Measurements from ENCODE around the gene MMS19.

Gene MMS19

DNA sequence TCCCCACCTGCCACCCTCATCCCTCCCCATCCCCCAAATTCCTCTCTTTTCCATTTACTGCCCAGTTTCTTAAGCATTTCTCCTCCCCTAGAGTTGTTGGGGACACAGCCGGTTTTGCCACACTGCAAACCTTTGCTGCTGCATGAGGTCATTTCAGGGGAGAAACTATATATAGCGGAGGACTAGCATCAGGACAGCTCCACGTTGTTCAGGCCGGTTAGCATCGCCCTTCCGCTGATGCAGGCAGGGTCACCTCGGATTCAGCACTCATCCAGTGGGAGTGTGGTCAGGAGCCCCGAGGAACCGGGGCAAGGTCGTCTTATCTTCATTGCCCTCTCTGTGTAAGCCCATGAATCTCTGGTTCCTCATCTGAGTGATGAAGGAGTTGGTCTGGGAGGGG, 16.1 kb upstream of the MMS19 start:
- no peak overlapping the region for H3K4me3 ChIP-seq (ENCODE audit: insufficient read depth, low read length, poor library complexity, severe bottlenecking)
- H3F3A ChIP-seq (ENCODE audit: insufficient read depth) = no peaks in the 10 kb centered on the region
- no peak overlapping the region for H2AFZ ChIP-seq (ENCODE audit: low read depth, low read length, severe bottlenecking)
- H3K9me2 ChIP-seq (replicated peaks; ENCODE audit: insufficient read depth, low read length) = no peaks in the 10 kb centered on the region
- H4K20me1 ChIP-seq (ENCODE audit: low read depth, low read length) = no peaks in the 10 kb centered on the region
- no peak overlapping the region for H3K27ac ChIP-seq (ENCODE audit: low read depth, low read length)
- no peak overlapping the region for H3K9ac ChIP-seq (ENCODE audit: low read length)
- H3K79me2 ChIP-seq (ENCODE audit: insufficient read depth, low read length) = no peaks in the 10 kb centered on the region
- H3K9me3 ChIP-seq (ENCODE audit: insufficient read depth, low read length) = no peaks in the 10 kb centered on the region
- H3K27me3 ChIP-seq (ENCODE audit: low read length) = no peaks in the 10 kb centered on the region
- H3K36me3 ChIP-seq (ENCODE audit: low read length) = no peaks in the 10 kb centered on the region
- H3K4me2 ChIP-seq (ENCODE audit: low read depth, low read length, poor library complexity, severe bottlenecking) = no peak overlapping the region
- no peak for TF ChIP-seq EZH2phosphoT487 (conservative IDR thresholded peaks at IDR 0.05; ENCODE audit: low read length)
- TF ChIP-seq, protein P1, sequence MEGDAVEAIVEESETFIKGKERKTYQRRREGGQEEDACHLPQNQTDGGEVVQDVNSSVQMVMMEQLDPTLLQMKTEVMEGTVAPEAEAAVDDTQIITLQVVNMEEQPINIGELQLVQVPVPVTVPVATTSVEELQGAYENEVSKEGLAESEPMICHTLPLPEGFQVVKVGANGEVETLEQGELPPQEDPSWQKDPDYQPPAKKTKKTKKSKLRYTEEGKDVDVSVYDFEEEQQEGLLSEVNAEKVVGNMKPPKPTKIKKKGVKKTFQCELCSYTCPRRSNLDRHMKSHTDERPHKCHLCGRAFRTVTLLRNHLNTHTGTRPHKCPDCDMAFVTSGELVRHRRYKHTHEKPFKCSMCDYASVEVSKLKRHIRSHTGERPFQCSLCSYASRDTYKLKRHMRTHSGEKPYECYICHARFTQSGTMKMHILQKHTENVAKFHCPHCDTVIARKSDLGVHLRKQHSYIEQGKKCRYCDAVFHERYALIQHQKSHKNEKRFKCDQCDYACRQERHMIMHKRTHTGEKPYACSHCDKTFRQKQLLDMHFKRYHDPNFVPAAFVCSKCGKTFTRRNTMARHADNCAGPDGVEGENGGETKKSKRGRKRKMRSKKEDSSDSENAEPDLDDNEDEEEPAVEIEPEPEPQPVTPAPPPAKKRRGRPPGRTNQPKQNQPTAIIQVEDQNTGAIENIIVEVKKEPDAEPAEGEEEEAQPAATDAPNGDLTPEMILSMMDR (IDR thresholded peaks at IDR 0.05; ENCODE audit: insufficient read depth, low read length, poor library complexity, severe bottlenecking) = no peak

DNA sequence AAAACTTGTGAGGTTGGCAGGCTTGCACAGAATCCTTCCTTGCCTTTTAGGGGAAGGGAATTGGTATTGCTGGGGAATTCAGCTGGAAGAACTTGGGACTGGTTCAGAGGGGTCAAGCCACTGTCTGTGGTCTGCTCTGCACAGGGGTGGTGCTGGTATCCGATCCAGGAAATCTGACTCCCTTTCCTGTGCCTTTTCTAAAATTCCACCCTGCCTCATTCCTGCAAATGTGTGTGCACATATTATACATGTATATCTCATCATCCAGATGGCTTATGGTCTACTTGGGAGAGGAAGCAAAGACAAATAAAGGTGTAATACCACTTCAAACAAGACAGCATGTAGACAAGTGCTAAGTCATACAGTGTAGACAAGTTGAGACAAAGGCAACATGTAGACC, 14.8 kb upstream of the MMS19 start:
- Histone ChIP-seq H3F3A (ENCODE audit: insufficient read depth) (no peaks in the 10 kb centered on the region), H3K9me3 (ENCODE audit: insufficient read depth, low read length) (no peaks in the 10 kb centered on the region), H3K27me3 (ENCODE audit: low read length) (no peaks in the 10 kb centered on the region), H4K20me1 (ENCODE audit: low read depth, low read length) (no peaks in the 10 kb centered on the region), H3K9ac (ENCODE audit: low read length) (no peak overlapping the region), H3K4me2 (ENCODE audit: low read depth, low read length, poor library complexity, severe bottlenecking) (no peak overlapping the region), H2AFZ (ENCODE audit: low read depth, low read length, severe bottlenecking) (no peak overlapping the region), H3K79me2 (ENCODE audit: insufficient read depth, low read length) (no peaks in the 10 kb centered on the region), H3K9me2 (replicated peaks; ENCODE audit: insufficient read depth, low read length) (no peaks in the 10 kb centered on the region), H3K36me3 (ENCODE audit: low read length) (no peaks in the 10 kb centered on the region), H3K27ac (ENCODE audit: low read depth, low read length) (no peak overlapping the region), H3K4me3 (ENCODE audit: insufficient read depth, low read length, poor library complexity, severe bottlenecking) (no peak overlapping the region)
- TF ChIP-seq, protein P1 (IDR thresholded peaks at IDR 0.05; ENCODE audit: insufficient read depth, low read length, poor library complexity, severe bottlenecking) = no peak
- no peak for TF ChIP-seq EZH2phosphoT487 (conservative IDR thresholded peaks at IDR 0.05; ENCODE audit: low read length)

DNA sequence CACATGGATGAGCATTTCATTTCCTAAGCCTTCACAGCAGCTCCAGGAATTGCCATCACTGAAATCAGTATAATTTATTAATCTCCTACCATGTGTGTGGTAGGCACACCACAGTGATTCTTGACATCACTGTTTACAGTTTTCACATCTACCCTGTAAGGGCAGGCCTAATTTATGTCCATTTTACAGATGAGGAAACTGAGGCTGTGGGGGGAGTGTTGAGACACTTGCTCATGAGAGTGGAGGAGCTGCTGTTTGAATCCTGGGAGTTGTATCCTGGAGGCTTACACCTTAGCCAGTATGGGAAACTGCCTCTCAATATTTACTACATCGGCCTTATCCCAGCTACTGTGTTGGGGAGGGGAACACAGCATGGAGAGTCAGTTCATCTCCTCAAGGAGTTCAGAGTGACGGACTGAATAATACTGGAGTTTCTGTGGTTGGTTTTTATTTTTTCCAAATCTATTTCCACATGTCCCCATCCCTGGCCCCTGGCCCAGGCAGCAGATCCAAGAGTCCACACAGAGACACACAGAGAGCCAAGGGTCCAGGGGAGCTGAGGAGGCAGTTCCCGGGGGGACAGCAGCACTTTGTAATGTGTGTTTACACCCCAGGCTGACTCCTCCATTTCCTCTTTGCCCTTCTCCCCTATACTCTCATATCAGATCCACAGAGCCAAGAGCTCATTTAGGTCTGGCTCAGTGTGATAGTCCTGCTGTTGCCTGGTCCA, 13.7 kb upstream of the MMS19 start:
- H3K27ac ChIP-seq (ENCODE audit: low read depth, low read length) = no peak overlapping the region
- H3K9ac ChIP-seq (ENCODE audit: low read length) = no peak overlapping the region
- no peak overlapping the region for H3K4me3 ChIP-seq (ENCODE audit: insufficient read depth, low read length, poor library complexity, severe bottlenecking)
- H3K4me2 ChIP-seq (ENCODE audit: low read depth, low read length, poor library complexity, severe bottlenecking) = no peak overlapping the region
- H3K27me3 ChIP-seq (ENCODE audit: low read length) = no peaks in the 10 kb centered on the region
- no peaks in the 10 kb centered on the region for H3K79me2 ChIP-seq (ENCODE audit: insufficient read depth, low read length)
- H3K36me3 ChIP-seq (ENCODE audit: low read length) = no peaks in the 10 kb centered on the region
- H2AFZ ChIP-seq (ENCODE audit: low read depth, low read length, severe bottlenecking) = no peak overlapping the region
- no peak for TF ChIP-seq EZH2phosphoT487 (conservative IDR thresholded peaks at IDR 0.05; ENCODE audit: low read length)
- TF ChIP-seq, protein P1 (IDR thresholded peaks at IDR 0.05; ENCODE audit: insufficient read depth, low read length, poor library complexity, severe bottlenecking) = no peak
- no peaks in the 10 kb centered on the region for H3K9me3 ChIP-seq (ENCODE audit: insufficient read depth, low read length)
- H3K9me2 ChIP-seq (replicated peaks; ENCODE audit: insufficient read depth, low read length) = no peaks in the 10 kb centered on the region
- no peaks in the 10 kb centered on the region for H4K20me1 ChIP-seq (ENCODE audit: low read depth, low read length)
- no peaks in the 10 kb centered on the region for H3F3A ChIP-seq (ENCODE audit: insufficient read depth)

Measured in SU-DHL-6 (cell line).